Smooth muscle cell (in vitro differentiated cells): Measurements from ENCODE around the gene MTREX. TPM values are rescaled to one million over a fixed set of nuclear protein-coding genes. Genes with fewer than 3 reads are reported as not detected.

Experiments used
- DNase-seq: peaks from one replicate; lab custom pipeline; 2025; ENCODE audit not compliant: unreplicated experiment; lab: John Stamatoyannopoulos, UW
- H2AFZ ChIP-seq: fragments of 200-600 bp; sonication (generic); 2 replicates; pipeline ENCODE4 v1.6.0; 2016; ENCODE audit warnings: antibody characterized with exemption, low read depth, mild to moderate bottlenecking
- H3F3A ChIP-seq: fragments of 200-600 bp; sonication (generic); 2 replicates; pipeline ENCODE4 v1.6.0; 2017; ENCODE audit warnings: antibody characterized with exemption, low read depth
- H3K27ac ChIP-seq: fragments of 200-600 bp; sonication (generic); 2 replicates; pipeline ENCODE4 v1.5.1; 2016; ENCODE audit warnings: low read depth, mild to moderate bottlenecking
- H3K27me3 ChIP-seq: fragments of 200-600 bp; sonication (generic); 2 replicates; pipeline ENCODE4 v1.6.1; 2016; ENCODE audit warnings: low read depth, mild to moderate bottlenecking
- H3K36me3 ChIP-seq: fragments of 200-600 bp; sonication (generic); 2 replicates; pipeline ENCODE4 v1.5.1; 2016; ENCODE audit warnings: low read depth
- H3K4me1 ChIP-seq: fragments of 200-600 bp; sonication (generic); 2 replicates; pipeline ENCODE4 v1.5.1; 2016; ENCODE audit warnings: low read depth
- H3K4me2 ChIP-seq: fragments of 200-600 bp; sonication (generic); 2 replicates; pipeline ENCODE4 v1.6.0; 2016; ENCODE audit warnings: mild to moderate bottlenecking
- H3K4me3 ChIP-seq: fragments of 200-600 bp; sonication (generic); 2 replicates; pipeline ENCODE4 v1.5.1; 2016; ENCODE audit warnings: mild to moderate bottlenecking
- H3K79me2 ChIP-seq: fragments of 200-600 bp; sonication (generic); 2 replicates; pipeline ENCODE4 v1.6.0; 2016; ENCODE audit warnings: low read depth, mild to moderate bottlenecking
- H3K9ac ChIP-seq: fragments of 200-600 bp; sonication (generic); 2 replicates; pipeline ENCODE4 v1.6.0; 2016; ENCODE audit warnings: low read depth
- H3K9me3 ChIP-seq: fragments of 200-600 bp; sonication (generic); replicated peaks from 2 replicates; pipeline ENCODE4 v1.5.1; 2016; ENCODE audit warnings: low read depth
- H4K20me1 ChIP-seq: fragments of 200-600 bp; sonication (generic); 2 replicates; pipeline ENCODE4 v1.6.0; 2016; ENCODE audit warnings: low read depth
- WGBS: methylation state at CpG from one replicate; pipeline ENCODE4 v1.1.7; 2016; ENCODE audit warnings: low lambda C conversion rate; 5-methylcytosine and 5-hydroxymethylcytosine counted together
- polyA plus RNA-seq: library from polyadenylated mRNA; unstranded; fragments of >200 nt; fragmentation: Nextera tagmentation; extraction: Ambion mirVana; gene quantifications from 2 replicates; pipeline ENCODE4 v1.2.1, GENCODE V29; 2016
- total RNA-seq: library from RNA; depleted of rRNA; stranded (reverse); fragments of >200 nt; gene quantifications from 2 replicates; pipeline ENCODE4 v1.2.3, GENCODE V29; 2014
- TF ChIP-seq, protein P1 (sequence below): fragments of 200-600 bp; sonication (generic); IDR thresholded peaks from 2 replicates; pipeline ENCODE4 v1.5.1; 2017; ENCODE audit warnings: borderline replicate concordance, mild to moderate bottlenecking, antibody characterized with exemption; ENCODE audit not compliant: insufficient read depth, poor library complexity, severe bottlenecking

Gene MTREX
- total and polyA plus RNA-seq, 2 experiments from 2014 or later, result 20.7 to 93.9 TPM

- Histone ChIP-seq H3K4me3 (no peak overlapping the region), H3K27ac (peak overlapping the region; percentile 19), H3K4me1 (no peaks in the 10 kb centered on the region), H2AFZ (no peak overlapping the region), H3K27me3 (no peaks in the 10 kb centered on the region), H3F3A (peaks cover 22% of the 10 kb centered on the region), H4K20me1 (peaks cover 10% of the 10 kb centered on the region), H3K9ac (no peak overlapping the region), H3K9me3 (no peaks in the 10 kb centered on the region), H3K4me2 (peak overlapping the region; percentile 31), H3K36me3 (peaks cover 8% of the 10 kb centered on the region), H3K79me2 (no peaks in the 10 kb centered on the region)
- WGBS, result 97% methylated on average over 4 of the region's 4 CpGs
- no peak for DNase-seq
- TF ChIP-seq, protein P1, sequence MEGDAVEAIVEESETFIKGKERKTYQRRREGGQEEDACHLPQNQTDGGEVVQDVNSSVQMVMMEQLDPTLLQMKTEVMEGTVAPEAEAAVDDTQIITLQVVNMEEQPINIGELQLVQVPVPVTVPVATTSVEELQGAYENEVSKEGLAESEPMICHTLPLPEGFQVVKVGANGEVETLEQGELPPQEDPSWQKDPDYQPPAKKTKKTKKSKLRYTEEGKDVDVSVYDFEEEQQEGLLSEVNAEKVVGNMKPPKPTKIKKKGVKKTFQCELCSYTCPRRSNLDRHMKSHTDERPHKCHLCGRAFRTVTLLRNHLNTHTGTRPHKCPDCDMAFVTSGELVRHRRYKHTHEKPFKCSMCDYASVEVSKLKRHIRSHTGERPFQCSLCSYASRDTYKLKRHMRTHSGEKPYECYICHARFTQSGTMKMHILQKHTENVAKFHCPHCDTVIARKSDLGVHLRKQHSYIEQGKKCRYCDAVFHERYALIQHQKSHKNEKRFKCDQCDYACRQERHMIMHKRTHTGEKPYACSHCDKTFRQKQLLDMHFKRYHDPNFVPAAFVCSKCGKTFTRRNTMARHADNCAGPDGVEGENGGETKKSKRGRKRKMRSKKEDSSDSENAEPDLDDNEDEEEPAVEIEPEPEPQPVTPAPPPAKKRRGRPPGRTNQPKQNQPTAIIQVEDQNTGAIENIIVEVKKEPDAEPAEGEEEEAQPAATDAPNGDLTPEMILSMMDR, result no peak
These were observed 118.7 kb downstream of the MTREX start for GRCh38 chr5:55426455-55426854.

DNA sequence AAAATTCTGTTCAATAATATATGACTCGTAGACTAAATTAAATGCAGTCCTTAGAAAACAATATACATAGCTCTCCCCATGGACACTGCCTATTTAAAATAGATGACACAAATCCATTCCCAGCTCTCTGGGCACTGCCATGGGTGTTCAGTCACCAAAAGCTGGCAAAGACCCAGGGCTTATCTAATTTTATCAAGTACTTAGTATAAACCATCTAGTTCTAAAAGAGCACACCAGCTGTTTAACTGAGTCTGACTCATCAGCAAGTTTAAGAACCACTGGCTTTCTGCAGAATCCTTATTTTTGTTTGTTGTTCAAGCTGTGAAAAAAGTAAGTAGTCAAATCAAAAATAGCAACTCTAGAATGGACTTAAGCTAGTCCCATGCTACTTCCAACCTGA lies 119.4 kb downstream of the MTREX start:
- H3K9me3 ChIP-seq, result no peaks in the 10 kb centered on the region
- peaks cover 10% of the 10 kb centered on the region for H4K20me1 ChIP-seq
- H2AFZ ChIP-seq, result no peak overlapping the region
- 88% methylated on average over 1 of the region's 1 CpG for WGBS
- no peaks in the 10 kb centered on the region for H3K4me1 ChIP-seq
- DNase-seq, result no peak
- H3K27me3 ChIP-seq, result no peaks in the 10 kb centered on the region
- TF ChIP-seq, protein P1, result no peak
- peak overlapping the region; percentile 19 for H3K27ac ChIP-seq
- peaks cover 8% of the 10 kb centered on the region for H3K36me3 ChIP-seq
- no peak overlapping the region for H3K4me3 ChIP-seq
- H3K4me2 ChIP-seq, result peak overlapping the region; percentile 31
- H3K9ac ChIP-seq, result no peak overlapping the region
- peaks cover 22% of the 10 kb centered on the region for H3F3A ChIP-seq
- no peaks in the 10 kb centered on the region for H3K79me2 ChIP-seq

- no peak overlapping the region for H3K4me2 ChIP-seq
- no peaks in the 10 kb centered on the region for H3K36me3 ChIP-seq
- no peak overlapping the region for H3K4me3 ChIP-seq
- H3K4me1 ChIP-seq, result no peaks in the 10 kb centered on the region
- no peak overlapping the region for H2AFZ ChIP-seq
- H3K27me3 ChIP-seq, result no peaks in the 10 kb centered on the region
- no peaks in the 10 kb centered on the region for H3K79me2 ChIP-seq
- H3F3A ChIP-seq, result peaks cover 22% of the 10 kb centered on the region
- 50% methylated on average over 2 of the region's 2 CpGs for WGBS
- no peak overlapping the region for H3K27ac ChIP-seq
- H4K20me1 ChIP-seq, result peaks cover 10% of the 10 kb centered on the region
- no peaks in the 10 kb centered on the region for H3K9me3 ChIP-seq
- no peak for DNase-seq
- no peak overlapping the region for H3K9ac ChIP-seq
- TF ChIP-seq, protein P1, result no peak
These were observed 121.4 kb downstream of the MTREX start for GRCh38 chr5:55429221-55429612.

GRCh38 chr5:55429613-55430253 lies 121.9 kb downstream of the MTREX start:
- Histone ChIP-seq H3K9ac (no peak overlapping the region), H3K36me3 (no peaks in the 10 kb centered on the region), H3K4me2 (no peak overlapping the region), H3K79me2 (no peaks in the 10 kb centered on the region), H3K27me3 (no peaks in the 10 kb centered on the region), H3F3A (peaks cover 22% of the 10 kb centered on the region), H3K9me3 (no peaks in the 10 kb centered on the region), H4K20me1 (peaks cover 10% of the 10 kb centered on the region), H2AFZ (no peak overlapping the region), H3K27ac (no peak overlapping the region), H3K4me1 (no peaks in the 10 kb centered on the region), H3K4me3 (no peak overlapping the region)
- TF ChIP-seq, protein P1, result no peak
- WGBS, result 95% methylated on average over 9 of the region's 9 CpGs
- DNase-seq, result no peak
